ENCODE data around the gene CRAMP1.

CRAMP1 gene

DNA sequence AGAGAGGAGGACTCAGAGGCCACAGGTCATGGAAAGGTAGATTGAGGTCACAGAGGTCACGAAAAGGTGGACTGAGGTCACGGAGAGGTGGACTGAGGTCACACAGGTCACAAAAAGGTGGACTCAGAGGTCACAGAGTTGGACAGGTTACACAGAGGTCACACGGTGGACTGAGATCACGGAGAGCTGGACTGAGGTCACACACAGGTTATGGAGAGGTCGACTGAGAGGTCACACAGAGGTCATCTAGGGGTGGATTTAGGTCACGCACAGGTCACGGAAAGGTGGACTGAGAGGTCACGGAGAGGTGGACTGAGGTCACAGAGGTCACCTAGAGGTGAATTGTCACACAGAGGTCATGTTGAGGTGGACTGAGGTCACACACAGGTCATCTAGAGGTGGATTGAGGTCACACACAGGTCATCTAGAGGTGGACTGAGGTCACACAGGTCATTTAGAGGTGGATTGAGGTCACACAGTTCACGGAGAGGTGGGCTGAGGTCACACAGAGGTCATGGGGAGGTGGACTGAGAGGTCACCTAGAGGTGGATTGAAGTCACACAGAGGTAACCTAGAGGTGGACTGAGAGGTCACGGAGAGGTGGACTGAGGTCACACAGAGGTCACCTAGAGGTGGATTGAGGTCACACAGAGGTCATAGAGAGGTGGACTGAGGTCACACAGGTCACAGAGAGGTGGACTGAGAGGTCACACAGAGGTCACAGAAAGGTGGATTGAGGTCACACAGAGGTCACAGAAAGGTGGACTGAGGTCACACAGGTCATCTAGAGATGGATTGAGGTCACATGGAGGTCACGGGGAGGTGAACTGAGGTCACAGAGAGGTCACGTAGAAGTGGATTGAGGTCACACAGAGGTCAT, 39.2 kb downstream of the CRAMP1 start:
- no peak for DNase-seq (ENCODE audit: low read depth, low spot score)
- H3K4me3 ChIP-seq (ENCODE audit: low read length), result no peak overlapping the region

DNA sequence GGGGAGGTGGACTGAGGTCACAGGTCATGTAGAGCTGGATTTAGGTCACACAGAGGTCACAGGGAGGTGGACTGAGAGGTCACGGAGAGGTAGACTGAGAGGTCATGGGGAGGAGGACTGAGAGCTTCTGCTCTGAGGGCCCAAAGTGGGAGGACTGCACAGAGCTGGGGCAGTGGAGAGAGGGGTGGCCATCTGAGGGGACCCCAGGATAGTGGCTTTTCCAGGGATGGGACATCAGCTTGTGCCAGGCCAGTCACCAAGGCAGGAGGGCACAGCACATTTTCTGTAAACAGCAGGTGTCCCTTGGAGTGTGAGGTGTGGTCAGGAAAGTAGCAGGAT, 39.8 kb downstream of the CRAMP1 start:
- no peak overlapping the region for H3K4me3 ChIP-seq (ENCODE audit: low read length)

DNA sequence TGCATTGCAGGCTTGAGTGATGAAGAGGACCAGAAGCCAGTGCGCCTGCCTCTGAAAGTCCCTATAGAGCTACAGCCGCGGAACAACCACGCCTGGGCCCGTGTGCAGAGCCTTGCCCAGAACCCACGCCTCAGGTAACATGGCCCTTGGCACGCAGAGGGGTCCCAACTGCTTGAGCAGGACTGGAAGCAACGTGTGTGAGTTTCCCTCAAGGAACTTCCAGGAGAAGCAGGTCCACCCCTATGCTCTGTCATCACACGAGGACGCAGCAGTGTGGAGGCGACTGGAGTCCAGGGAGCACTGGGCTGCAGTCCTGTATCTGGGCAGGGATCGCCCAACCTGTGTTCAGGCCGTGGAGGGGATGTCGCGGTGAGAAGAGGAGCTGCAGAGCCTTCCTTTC, 40.9 kb downstream of the CRAMP1 start:
- DNase-seq (ENCODE audit: low read depth, low spot score), result no peak
- no peak overlapping the region for H3K4me3 ChIP-seq (ENCODE audit: low read length)

More for the DNA sequence above, 39.8 kb downstream of the CRAMP1 start:
- DNase-seq (ENCODE audit: low read depth, low spot score), result no peak

DNA sequence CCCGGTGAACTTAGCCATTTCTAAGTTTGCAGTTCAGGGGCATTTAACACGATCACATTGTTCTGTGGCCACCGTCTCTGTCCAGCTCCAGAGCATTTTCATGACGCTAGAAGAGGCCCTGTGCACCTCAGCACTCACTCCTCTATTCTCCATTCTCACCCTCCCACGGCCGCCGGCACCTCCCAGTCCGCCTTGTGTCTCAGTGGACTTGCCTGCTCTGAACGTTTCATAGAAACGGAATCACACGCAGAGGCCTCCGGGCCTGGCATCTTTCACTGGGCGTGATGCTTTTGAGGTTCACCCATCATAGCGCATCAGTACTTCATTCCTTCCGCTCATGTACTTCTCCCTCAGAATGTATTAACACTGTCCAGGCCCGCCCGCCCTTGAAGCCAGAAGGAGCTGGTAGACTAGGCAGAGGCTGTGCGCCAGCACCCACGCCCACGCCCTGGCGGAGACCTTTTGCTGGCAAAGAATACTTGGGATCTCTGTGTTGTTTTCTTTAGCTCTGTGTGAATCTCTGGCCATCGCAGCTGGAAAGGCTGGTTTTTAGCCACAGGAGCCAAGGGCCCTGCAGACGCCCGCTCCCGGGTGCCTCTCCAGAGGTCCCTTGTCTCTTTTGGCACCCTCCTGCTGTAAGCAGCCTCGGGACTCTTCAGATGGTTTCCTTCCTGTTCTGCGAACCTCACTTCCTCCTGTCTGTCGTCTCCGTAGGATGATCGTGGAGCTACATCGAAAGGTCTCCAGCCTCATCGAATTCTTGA, 42.5 kb downstream of the CRAMP1 start:
- no peak for DNase-seq (ENCODE audit: low read depth, low spot score)
- no peak overlapping the region for H3K4me3 ChIP-seq (ENCODE audit: low read length)

DNA sequence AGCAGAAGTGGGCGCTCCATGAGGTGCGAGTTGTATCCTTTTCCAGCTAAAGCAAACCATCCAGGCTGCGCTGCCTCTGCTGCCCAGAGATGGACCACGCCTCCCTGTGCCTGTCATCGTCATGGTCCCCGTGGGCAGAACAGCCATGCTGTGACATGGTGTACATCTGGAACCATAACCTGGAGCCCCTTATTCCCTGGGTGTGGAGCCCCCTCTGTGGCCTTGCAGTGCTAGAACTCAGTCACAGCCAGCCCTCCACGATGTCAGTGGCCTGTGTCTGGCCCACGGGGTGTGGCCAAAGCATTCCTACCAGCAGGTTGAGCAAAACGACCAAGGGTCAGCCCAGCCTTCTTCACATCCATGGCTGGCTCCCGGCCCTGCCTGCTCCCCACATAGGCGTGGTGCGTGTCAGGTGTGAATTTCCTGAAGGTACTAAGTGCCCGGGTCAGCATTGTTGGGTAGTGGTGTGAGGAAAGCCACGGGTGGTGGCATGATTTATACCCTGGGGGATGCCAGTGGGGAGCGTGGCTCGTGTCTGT, 43.2 kb downstream of the CRAMP1 start:
- H3K4me3 ChIP-seq (ENCODE audit: low read length), result no peak overlapping the region
- DNase-seq (ENCODE audit: low read depth, low spot score), result no peak

DNA sequence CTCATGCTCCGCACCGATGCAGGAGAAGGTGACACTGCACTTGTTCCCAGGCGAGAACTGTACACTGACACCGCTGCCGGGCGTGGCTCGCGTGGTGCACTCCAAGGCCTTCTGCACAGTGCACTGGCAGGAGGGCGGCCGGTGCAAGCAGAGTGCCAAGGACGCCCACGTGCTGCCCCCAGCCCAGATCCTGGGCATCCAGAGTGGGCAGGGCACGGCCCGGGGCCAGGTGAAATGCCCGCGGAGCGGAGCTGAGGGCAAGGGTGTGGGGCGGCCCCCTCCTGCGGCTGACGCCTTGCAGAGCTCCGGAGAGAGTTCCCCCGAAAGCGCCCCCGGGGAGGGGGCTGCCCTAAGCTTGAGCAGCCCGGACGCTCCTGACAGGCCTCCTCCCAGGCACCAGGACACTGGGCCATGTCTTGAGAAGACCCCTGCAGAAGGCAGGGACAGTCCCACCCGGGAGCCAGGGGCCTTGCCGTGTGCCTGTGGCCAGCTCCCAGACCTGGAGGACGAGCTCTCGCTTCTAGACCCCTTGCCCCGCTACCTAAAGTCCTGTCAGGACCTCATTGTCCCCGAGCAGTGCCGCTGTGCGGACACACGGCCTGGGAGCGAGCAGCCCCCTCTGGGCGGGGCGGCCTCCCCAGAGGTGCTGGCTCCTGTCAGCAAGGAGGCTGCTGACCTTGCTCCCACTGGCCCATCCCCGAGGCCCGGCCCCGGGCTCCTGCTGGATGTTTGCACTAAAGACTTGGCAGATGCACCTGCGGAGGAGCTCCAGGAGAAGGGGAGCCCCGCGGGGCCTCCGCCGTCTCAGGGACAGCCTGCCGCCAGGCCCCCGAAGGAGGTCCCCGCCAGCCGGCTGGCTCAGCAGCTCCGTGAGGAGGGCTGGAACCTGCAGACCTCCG, 44.0 kb downstream of the CRAMP1 start:
- no peak overlapping the region for H3K4me3 ChIP-seq (ENCODE audit: low read length)
- no peak for DNase-seq (ENCODE audit: low read depth, low spot score)

DNA sequence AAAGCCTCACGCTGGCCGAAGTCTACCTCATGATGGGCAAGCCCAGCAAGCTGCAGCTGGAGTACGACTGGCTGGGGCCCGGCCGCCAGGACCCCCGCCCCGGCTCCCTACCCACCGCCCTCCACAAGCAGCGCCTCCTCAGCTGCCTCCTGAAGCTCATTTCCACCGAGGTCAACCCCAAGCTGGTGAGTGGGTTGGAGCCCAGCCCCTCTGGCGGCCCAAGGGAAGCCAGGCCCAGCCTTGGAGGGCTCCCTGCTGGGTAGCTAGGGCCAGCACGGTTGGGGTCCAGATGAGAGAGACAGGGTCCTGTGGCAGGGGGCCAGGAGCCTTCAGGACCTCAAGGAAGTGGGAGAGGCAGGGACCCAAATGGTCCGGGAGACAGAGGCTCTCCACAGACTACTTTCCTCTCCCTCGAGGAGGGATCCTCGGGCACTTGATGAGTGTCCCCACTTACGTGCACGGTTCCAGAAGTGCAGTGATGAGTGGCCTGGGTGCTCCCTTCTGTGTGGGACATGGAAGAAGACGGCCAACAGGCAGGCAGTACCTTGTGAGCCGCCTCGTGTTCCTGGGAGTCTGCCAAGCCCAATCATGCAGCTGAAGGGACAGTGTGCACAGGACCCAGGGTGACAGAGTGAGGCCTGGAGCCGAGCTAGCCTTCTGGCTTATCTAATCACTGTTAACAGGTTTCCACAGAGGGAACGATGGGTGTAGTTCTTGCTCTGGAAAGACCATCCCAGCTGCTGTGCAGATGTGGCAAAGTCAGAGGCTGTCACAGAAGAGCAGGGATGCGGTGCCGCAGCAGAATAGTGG, 44.9 kb downstream of the CRAMP1 start:
- DNase-seq (ENCODE audit: low read depth, low spot score), result no peak

DNA sequence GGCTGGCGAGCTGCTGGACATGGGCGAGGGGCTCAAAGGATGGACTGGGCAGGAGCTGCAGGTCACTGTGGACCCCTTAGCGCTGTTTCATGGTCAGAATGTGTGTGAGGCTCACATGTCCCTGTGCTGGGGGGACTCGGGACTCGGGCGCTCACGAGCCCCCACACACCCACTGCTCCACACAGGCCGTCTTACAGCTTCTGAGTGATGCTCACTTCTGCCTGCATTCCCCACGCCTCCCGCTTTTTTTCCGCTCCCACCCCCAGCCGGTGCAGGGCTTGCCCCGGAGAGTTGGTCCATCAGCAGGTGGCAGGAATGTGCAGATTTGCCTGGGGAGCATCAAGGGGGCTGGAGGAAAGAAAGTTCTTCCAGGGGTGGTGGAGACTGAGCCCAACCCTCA, 45.7 kb downstream of the CRAMP1 start:
- DNase-seq (ENCODE audit: low read depth, low spot score), result no peak
- no peak overlapping the region for H3K4me3 ChIP-seq (ENCODE audit: low read length)

More for the DNA sequence above, 44.9 kb downstream of the CRAMP1 start:
- no peak overlapping the region for H3K4me3 ChIP-seq (ENCODE audit: low read length)

DNA sequence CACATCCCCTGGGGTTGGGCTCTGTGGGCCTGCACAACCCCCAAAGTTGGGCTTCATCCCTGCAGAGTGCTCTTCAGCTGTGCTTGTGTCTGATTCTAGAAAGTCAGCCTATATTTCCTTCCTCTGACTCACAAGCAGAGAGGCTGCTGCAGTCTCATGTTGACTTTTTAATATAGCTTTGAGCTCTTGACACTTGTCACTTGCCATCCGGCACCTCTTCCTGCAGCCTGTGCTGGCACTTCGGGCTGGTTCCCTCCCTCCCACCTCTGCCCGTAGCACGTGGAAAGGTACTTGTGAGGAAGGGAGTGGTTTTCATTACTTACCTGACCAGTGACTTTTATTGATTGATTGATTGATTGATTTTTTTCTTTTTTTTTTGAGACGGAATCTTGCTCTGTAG, 46.9 kb downstream of the CRAMP1 start:
- H3K4me3 ChIP-seq (ENCODE audit: low read length), result no peak overlapping the region

DNA sequence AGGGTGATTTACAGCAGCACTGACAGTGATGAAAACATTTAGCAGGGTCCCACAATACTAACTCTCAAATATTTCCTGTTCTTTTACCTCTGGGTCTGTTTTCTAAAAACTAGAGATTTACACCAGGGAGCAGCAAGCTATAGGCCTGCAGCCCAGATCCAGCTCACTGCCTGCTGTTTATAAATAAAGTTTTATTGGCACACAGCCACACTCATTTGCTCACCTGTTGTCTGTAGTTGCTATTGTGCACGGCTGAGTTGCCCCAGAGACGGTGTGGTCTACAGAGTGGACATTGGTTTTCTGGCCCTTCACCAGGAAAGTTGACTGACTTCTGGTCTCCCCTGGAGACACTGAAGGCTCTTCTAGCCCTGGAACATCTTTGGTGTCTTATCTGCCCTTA, 49.7 kb downstream of the CRAMP1 start:
- no peak overlapping the region for H3K4me3 ChIP-seq (ENCODE audit: low read length)
- DNase-seq (ENCODE audit: low read depth, low spot score), result no peak

More for the DNA sequence above, 46.9 kb downstream of the CRAMP1 start:
- no peak for DNase-seq (ENCODE audit: low read depth, low spot score)

DNA sequence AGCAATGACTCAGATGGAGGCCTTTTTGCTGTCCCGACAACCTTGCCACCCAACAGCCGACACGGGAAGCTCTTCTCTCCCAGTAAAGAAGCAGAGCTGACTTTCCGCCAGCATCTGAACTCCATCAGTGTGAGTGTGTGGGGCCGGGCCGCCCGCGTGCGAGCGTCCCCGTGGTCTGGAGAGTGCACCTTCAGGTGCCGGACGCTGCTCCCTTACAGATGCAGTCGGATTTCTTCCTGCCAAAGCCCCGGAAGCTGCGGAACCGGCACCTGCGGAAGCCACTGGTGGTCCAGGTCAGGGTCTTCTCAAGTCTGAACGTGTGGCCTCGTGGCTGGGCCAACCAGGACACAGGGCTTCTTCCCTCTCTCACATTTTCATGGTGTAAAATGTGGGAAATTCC, 50.4 kb downstream of the CRAMP1 start:
- no peak overlapping the region for H3K4me3 ChIP-seq (ENCODE audit: low read length)
- no peak for DNase-seq (ENCODE audit: low read depth, low spot score)

DNA sequence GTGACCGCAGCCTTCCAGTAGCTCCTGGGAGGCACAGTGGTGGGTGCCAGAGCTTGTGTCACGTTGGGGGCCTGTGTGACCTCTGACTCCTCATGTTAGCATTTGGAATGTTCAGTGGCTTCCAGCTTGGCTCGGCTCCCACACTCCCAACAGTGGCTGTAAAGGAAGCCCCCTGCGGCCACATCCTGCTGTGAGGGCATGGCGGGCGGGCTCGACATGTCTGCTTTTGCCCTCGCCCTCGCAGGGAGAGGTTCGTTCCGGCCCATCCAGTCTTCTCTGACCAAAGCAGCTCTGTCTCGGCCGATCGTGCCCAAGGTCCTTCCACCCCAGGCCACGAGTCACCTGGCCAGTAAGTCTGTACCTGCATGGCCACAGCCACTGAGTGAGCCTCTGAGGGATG, 53.7 kb downstream of the CRAMP1 start:
- H3K4me3 ChIP-seq (ENCODE audit: low read length), result no peak overlapping the region
- no peak for DNase-seq (ENCODE audit: low read depth, low spot score)

DNA sequence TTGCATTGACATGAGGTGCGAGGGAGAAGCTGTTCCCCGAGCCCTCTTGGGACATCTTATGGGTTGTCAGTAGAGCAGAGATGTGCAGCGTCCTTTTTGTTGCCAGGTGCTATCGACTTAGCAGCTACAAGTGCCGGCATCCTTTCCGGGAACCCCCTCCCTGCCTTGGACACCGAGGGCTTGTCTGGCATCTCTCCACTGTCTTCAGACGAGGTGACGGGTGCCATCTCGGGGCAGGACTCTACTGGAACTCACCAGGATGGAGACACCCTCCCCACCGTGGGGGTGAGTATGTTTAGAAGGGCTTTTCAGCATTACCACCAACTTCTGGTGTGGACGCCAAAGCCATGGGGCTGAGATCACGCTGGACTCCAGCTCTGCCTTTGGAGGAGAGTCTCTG, 54.2 kb downstream of the CRAMP1 start:
- DNase-seq (ENCODE audit: low read depth, low spot score), result no peak
- H3K4me3 ChIP-seq (ENCODE audit: low read length), result no peak overlapping the region

DNA sequence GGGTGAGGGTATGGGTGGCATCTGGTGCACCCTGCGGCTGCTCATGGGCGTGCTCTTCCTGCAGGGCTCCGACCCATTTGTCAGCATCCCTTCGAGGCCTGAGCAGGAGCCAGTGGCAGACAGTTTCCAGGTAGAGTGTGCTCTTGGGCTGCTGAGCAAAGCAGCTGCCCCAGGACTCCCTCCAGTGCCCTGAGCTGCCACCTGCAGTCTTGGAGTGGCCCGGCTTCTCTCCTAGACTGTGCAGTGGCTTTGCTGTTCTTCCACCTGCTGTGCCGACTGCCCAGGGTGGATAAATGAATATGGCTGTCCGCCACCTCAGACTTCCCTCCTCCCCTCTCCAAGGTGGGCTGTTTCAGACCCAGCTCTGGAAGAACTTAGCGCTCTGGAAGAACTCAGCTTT, 55.1 kb downstream of the CRAMP1 start:
- no peak overlapping the region for H3K4me3 ChIP-seq (ENCODE audit: low read length)
- DNase-seq (ENCODE audit: low read depth, low spot score), result no peak

DNA sequence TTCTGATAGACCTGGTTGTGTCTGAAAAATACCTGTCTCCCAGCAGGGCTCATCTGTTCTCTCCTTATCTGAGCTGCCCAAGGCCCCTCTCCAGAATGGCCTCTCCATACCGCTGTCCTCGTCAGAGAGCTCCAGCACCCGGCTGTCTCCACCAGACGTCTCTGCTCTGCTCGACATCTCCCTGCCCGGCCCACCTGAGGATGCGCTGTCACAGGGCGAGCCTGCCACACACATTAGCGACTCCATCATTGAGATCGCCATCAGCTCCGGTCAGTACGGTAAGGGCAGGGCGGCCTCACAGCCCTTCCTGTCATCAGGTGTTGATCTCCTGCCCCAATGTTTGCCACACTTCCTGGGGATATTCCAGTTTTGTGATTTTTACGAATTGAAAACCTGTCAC, 55.8 kb downstream of the CRAMP1 start:
- no peak overlapping the region for H3K4me3 ChIP-seq (ENCODE audit: low read length)
- DNase-seq (ENCODE audit: low read depth, low spot score), result no peak

DNA sequence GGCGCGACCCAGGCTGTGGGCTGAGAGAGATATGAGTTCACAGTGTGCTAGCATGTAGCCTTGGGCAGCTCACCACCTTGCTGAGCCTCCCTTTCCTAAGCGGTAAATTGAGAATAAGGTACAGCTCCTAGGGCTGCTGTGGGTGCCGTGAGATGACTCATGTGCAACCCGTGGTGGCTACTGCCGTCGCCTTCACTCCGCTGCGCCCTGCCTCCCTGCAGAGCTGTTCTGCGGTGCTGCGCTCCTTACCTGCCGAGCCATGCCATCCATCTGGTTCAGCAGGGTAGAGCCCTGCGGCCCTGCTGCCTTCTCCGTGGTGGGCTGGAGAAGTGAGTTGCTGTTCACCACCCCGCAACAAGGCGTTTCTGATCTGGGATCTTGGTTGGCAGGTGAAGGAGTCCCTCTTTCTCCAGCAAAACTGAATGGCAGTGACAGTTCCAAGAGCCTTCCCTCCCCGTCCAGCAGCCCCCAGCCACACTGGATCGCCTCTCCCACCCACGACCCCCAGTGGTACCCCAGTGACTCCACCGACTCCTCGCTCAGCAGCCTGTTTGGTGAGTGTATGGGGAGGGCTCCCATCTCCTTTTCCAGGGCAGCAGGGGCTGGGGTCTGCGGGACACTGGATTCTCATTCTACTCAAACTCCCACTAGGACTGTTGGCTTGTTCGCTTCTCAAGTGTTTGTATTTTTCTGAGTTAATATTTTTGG, 56.6 kb downstream of the CRAMP1 start:
- DNase-seq (ENCODE audit: low read depth, low spot score), result no peak
- H3K4me3 ChIP-seq (ENCODE audit: low read length), result no peak overlapping the region

DNA sequence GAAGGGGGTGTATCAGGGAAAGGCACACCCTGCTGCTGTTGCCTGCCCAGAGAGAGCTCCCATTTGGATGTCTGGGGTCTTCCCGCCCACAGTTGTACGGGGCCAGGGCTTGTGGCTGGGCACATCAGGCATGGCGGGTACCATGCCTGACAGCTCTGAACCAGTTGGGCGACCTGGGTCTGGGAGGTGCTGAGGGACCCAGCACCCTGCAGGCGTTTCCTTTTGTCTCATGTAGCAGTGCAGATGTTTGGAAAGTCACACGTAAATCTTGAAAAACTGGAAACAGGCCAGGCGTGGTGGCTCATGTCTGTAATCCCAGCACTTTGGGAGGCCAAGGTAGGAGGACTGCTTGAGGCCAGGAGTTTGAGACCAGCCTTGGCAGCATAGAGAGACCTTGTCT, 57.5 kb downstream of the CRAMP1 start:
- no peak for DNase-seq (ENCODE audit: low read depth, low spot score)

DNA sequence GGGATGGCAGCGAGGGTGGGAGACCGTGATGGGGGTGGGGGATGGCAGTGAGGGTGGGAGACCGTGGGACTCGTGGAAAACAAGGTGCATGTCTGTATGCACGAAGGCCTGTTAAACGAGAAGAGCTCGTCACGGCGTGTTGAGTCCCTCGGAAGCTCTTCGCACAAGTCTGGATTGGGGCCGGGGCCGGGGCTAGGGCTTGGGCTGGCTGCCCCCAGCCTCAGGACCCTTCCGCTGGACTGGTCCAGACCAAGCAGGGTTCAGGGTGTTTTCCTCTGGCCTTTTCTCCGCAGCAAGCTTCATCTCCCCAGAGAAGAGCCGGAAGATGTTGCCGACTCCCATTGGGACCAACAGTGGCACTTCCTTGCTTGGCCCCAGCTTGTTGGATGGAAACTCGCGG, 58.2 kb downstream of the CRAMP1 start:
- no peak for DNase-seq (ENCODE audit: low read depth, low spot score)
- H3K4me3 ChIP-seq (ENCODE audit: low read length), result no peak overlapping the region

More for the DNA sequence above, 57.5 kb downstream of the CRAMP1 start:
- H3K4me3 ChIP-seq (ENCODE audit: low read length), result no peak overlapping the region
